HG02943 (cell line): Measurements from ENCODE around the gene FMR1NB.

Source experiments
- ATAC-seq: cut with Tn5 transposase; IDR thresholded peaks from one replicate; pipeline ENCODE4 v1.9.1; 2021; ENCODE audit warnings: mild to moderate bottlenecking, low read depth, moderate library complexity; ENCODE audit not compliant: unreplicated experiment

FMR1NB gene, protein sequence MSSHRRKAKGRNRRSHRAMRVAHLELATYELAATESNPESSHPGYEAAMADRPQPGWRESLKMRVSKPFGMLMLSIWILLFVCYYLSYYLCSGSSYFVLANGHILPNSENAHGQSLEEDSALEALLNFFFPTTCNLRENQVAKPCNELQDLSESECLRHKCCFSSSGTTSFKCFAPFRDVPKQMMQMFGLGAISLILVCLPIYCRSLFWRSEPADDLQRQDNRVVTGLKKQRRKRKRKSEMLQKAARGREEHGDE

DNA sequence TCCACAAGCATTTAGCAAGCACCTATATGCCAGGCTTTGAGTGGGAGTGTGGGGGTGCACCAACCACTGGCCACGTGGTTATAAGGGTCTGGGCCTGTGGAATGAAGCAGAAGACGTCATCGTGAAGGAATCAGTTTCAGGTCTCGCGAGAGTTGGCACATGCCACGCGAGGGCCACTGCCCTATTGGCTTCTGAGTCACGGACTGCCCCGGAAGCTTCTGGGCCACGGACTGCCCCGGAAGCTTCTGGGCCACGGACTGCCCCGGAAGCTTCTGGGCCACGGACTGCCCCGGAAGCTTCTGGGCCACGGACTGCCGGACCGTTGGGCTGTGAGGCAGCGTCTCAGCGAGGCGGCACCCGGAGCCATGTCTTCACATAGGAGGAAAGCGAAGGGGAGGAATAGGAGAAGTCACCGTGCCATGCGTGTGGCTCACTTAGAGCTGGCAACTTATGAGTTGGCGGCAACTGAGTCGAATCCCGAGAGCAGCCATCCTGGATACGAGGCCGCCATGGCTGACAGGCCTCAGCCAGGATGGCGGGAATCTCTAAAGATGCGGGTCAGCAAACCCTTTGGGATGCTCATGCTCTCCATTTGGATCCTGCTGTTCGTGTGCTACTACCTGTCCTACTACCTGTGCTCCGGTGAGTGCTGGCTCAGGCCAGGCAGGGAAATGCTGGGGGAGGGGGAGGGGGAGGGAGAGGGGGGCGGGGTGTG is at the start of gene FMR1NB:
FMR1NB (plus strand) TSS at position 300 of the 715 bp plus-strand sequence; CDS start at position 366, 66 bp downstream.
- no peak for ATAC-seq

DNA sequence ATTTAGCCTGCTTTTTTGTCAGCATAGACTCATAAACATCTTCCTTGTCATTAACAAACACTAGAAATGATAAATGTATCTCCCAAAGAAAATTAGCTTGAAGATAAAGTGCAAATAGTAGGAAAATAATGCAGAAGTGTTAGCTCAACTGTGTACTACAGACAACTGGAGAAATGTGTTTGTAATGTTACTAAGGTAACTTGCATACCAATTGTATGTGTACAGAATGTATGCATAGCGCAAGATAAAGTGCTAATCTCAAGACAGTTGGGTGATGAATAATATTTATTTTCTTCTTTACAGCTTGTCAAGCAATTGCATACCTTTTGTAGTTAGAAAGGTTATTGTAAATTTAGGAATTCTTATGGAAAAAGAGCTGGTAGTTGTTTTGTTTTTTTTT is 47.3 kb upstream of the FMR1NB start:
- no peak for ATAC-seq

DNA sequence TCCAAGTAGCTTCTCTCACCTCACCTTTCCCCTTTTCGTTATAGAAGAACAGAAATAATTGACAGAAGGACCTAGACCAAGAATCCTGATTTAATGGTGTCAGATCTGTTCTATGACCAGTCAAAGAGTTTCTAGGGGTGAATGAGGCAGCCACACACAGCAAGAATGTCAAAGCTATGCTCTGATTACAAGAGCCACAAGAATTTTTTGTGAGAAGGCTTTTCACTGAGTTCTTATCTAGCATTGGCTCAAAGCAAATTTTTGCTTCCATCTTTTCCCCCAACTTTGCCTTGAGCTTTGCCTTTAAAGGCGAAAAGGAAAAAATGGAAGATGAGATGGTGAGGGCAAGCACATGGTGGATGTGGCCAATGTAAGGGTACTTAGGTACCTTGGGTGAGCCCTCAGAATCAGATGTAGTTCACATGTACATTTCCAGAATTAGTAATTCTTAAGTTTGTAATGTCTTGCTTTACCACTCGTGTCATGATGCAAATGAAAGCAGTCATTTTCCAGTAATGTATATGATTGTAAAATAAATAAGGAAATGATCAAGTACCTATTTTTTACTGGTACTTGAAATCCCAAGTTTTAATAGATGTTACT is 45.9 kb upstream of the FMR1NB start:
- ATAC-seq, result no peak

DNA sequence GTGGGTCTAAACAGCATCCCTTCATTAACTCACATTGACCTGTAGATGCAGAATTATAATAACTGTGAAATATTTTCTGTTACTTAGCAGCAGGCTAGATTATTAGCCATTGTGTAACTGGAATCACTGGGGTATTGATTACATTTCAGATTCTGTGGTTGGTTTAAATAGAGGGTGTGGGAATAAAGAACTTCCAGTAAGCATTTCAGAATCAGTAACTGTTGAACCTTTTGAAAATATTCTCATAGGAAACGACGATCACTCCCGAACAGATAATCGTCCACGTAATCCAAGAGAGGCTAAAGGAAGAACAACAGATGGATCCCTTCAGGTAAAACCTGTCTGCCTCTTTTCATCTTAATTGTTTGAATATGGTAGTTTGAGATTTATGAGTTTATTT is 35.9 kb upstream of the FMR1NB start:
- ATAC-seq, result no peak

DNA sequence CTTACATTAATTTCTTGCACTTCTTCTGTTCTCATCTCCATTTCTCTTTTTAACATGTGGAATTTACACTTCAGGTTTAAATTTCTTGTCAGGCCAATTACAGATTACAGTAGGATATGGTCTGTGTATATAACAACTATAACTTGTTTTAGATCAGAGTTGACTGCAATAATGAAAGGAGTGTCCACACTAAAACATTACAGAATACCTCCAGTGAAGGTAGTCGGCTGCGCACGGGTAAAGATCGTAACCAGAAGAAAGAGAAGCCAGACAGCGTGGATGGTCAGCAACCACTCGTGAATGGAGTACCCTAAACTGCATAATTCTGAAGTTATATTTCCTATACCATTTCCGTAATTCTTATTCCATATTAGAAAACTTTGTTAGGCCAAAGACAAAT is 32.6 kb upstream of the FMR1NB start:
- no peak for ATAC-seq

DNA sequence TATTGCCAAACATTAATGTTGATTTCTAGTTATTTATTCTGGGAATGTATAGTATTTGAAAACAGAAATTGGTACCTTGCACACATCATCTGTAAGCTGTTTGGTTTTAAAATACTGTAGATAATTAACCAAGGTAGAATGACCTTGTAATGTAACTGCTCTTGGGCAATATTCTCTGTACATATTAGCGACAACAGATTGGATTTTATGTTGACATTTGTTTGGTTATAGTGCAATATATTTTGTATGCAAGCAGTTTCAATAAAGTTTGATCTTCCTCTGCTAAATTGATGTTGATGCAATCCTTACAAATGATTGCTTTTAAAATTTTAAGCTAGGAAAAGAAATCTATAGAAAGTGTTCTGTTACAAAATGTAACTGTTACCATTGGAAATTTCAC is 30.8 kb upstream of the FMR1NB start:
- ATAC-seq, result no peak

DNA sequence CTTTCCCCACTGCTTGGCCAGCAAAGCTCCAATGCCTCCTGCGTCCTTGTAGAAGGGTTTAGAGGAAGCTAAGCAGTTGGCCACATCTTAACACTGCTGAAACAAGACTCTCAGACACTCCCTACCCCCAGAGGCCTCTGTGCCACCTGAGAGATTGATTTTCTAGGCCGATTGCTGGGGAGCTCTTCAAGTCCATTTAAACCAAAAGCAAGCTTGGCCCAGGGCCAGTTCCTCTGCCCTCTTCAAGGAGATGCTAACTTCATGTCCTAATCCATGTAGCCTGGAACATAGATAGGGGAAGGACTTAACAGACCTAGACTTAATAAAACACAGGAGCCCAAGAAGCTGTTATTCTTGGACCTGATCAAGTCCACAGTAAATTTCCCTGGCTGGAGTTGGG is 27.2 kb upstream of the FMR1NB start:
- ATAC-seq, result no peak

DNA sequence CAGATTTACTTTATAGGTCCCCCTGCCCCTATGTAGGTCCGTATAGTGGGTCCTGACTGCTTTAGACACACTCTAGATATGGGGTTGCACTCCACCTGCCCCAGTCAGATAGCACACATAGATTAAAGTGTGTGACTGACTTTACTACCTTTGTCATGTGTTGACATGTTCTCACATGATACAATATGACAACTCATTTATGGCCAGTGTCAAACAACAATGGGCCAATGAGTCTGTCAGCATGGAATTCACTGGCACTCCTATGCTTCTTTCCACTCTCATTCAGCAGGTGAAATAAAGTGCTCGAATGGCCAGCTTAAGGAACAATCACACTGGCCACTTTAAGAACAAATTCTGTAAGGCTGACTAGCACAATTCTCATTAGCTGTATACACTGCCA is 23.8 kb upstream of the FMR1NB start:
- ATAC-seq, result no peak

DNA sequence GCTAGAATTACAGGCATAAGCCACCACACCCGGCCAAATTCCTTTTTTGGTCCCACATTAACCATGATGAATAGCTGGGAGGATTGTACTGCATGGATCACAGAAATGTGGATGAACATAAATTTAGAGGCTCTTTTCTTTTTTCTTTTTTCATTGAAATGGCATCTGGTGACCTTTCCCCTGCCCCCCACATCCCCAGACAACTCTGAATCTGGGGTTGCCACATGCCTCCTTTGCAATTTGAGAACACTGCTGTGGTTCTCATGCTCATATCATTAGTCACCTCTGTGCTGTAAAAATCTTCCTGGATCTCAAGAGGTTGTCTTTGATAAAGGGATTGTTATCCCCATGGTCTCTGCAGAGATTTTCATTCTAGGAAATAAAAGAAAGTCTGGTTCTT is 22.8 kb upstream of the FMR1NB start:
- ATAC-seq, result no peak

DNA sequence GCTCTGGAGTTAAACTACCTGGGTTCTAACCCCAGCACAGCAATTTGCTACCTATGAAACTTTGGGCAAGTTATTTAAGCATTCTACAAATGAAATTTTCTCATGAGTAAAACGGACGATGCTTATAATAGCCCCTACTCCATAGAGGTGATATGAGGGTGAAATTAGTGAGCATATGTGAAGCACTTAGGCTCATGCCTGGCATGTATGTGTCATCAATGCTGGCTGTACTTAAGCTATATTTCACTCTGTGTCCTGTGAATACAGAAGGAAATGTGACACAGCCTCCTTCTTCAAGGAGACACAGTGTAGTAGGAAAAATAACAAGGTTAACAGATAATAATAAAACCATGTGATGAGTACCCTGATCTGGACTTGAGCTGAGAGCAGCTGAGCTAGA is 20.4 kb upstream of the FMR1NB start:
- no peak for ATAC-seq

DNA sequence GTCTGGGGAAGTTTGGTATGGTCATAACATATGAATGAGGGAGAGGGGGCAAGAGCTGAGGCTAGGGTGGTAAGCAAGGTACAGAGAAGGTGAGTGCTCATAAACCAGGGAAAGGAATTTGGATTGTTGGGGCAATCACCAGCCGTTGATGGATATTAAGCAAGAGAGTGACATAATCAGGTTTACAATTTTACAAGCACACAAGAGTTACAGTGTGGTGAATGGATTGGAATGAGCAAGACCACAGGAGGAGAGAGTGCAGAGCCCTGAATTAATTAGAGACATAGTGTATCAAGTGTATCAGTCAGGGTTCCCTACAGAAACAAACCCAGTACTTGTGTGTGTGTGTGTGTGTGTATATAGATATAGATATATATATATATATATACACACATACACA is 18.7 kb upstream of the FMR1NB start:
- ATAC-seq, result no peak

DNA sequence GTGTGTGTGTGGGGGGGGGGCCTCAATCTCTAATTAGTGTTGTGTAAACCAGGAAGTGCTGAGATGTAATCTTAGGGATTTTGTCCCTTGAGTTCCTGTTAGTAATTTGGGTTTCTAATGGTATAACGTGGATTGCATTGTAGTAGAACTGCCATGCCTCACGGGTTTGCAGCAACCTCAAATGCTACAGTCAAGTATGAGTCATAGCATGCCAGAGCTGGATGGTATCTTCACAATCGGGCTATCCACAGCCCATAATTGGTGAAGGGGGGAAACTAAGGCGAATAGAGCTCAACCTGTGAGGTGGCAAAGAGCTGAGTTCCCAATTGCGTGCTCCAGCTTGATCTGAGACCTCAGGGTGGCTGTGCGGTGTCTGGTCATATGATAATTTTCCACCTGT is 2.2 kb upstream of the FMR1NB start:
- no peak for ATAC-seq

DNA sequence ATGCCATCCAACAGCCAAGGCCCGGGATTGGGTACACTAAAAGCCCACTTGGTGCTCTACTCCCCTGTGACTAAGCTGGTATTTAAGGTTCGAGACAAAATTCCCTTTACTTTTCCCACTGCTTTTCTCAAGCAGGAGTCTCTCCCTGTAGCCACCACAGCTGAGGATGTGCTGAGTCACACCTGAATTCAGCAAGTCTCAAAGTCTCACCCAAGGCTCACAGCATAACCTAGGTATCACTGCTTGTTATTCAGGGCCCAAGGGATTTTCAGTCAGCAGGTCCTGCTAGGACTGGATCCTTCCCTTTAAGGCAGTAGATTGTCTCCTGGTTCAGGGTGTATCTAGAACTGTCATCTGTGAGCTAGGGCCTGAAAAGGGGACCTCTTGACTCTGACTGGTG is 39.2 kb downstream of the FMR1NB start:
- no peak for ATAC-seq

DNA sequence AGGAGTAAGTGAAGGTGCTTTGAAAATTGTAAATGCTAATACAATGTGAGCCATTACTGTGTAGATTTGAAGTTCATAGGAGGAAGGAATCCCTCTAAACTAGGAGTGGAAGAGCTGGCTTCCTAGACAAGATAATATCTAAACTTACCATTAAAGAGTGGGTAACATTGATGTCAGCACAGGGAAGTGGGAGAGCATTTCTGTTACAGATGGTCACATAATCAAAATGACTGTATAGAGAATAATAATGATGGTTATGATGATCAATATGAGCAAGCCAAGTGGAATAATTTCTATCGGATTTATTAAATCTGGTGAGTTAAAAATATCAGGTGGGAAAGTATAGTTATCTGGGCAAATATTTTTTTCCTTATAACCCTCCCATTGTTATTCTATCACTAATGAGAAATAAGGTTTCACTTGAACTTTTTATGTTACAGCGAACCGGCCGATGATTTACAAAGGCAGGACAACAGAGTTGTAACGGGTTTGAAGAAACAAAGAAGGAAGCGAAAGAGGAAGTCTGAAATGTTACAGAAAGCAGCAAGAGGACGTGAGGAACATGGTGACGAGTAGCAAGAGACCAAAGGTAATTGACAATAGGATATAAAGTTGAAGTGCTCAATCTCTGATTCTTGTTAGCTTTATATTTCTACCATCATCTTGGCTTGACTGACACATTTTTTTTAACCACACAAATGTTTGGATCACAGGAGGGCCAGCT is 43.5 kb downstream of the FMR1NB start:
- ATAC-seq, result peak; percentile 71

DNA sequence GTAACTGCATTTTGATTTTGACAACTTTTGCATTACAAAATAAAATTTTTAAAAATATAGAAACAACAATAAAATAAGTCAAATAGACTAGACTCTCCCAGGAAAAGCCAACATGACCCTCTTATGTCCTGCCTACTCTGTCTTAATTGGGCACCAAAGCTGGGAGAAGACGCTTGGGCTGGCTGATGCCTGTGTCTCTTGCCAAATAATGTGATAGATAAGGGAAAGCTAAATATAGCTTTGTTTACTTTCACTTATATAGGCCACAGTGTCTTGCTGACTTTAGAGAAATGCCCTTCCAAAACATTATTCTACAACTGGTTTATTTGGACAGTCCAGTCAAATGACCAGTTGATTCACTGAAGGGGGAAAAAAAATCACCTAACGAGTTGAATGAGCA is 54.2 kb downstream of the FMR1NB start:
- ATAC-seq, result no peak

DNA sequence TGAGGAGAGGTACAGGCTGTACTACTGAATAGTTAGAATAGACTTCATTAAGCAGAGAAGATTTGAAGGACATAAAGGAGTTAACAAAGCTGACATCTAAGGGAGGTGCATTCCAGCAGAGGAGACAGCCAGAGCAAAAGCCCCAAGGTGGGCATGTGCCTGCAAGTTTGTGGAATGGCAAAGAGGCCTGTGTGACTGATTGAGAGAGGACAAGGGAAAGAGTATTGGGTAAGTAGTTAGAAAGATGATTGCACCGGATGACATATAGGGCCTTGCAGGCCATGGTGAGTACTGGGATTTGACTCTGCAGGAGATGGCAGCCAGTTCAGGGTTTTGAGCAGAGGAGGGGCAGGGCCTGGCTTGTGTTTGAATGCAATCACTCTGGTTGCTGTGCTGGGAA is 55.9 kb downstream of the FMR1NB start:
- ATAC-seq, result no peak

DNA sequence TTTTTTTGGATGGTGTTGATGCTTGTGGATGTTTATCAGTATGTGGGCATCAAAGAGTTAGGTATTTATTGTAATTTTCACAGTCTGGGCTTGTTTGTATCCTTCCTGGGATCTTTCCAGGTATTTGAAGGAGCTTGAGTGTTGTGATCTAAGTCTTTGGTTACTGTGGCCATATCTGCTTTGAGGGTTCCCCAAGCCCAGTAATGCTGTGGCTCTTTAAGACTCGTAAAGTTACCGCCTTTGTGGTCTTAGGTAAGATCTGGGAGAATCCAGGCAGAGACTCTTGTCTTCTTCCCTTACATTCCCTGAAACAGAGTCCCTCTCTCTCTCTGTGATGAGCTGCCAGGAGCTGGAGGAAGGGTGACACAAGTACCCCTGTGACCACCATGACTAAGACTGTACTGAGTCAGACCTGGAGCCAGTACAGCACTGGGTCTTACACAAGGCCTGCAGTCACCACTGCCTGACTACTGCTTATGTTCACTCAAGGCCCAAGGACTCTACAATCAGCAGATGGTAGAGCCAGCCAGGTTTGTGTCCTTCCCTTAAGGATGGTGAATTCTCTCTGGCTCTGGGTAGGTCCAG is 62.2 kb downstream of the FMR1NB start:
- no peak for ATAC-seq

DNA sequence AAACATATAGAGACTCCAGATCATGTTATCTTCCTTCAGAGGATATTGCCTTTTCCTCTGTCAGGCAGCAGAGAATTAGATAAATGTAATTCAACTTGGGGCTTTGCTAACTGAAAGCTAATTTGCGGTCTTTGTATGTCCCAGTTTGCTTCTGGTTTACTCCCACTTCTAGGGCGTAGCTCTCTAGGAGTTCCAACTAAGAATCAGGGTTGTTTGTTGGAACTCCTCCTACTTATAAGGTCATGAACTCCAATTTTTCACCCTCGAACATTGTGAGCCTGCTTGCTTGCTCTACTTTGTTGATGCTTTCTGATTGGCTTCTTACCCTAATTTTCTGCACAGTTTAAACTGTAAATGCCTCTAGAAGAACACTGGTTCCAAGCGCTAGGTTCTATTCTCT is 66.1 kb downstream of the FMR1NB start:
- ATAC-seq, result no peak

DNA sequence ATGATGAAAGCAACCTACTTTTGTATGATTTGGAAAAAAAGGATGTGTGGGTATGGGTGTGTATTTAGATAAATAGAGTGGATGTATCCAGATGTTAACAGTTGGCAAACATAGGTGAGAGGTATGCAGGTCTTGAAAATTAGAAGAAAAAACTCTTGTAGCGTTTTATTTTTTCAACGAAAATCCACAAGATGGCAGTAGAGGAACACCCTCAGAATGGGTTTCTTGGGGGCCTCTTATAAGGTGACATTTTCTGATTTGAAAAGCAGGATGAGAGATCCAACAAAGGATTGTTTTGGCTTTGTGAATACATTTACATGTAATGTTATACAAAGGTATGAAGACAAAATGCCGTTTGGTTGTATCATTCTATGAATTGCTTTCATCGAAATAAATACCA is 68.3 kb downstream of the FMR1NB start:
- no peak for ATAC-seq

DNA sequence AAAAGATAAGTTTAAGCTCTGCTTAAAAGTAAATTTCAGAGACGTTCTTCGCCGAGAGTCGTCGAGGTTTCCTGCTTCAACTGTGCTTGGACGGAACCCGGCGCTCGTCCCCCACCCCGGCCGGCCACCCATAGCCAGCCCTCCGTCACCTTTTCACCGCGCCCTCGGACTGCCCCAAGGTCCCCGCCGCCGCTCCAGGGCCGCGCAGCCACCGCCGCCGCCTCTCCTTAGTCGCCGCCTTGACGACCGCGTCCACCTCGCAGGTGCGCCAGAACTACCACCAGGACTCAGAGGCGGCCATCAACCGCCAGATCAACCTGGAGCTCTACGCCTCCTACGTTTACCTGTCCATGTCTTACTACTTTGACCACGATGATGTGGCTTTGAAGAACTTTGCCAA is 70.8 kb downstream of the FMR1NB start:
- no peak for ATAC-seq

DNA sequence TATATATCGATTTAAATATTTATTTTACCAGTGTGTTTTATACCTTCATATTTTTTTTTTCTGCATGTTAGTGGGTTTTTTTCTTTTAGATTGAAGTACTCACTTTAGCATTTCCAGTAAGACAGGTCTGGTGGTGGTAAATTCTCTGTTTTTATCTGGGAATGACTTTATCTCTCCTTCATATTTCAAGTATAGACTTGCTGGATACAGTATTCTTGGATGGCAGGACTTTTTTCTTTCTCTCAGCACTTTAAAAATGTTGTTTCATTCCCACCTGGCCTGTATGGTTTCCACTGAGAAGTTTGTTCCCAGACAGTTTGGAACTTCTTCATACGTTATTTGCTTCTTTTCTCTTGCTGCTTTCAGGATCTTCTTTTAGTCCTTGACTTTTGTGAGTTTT is 86.1 kb downstream of the FMR1NB start:
- ATAC-seq, result no peak
